Fibroblast of villous mesenchyme (primary cell): ENCODE measurements around the gene IL1F10. TPM values are rescaled to one million over a fixed set of nuclear protein-coding genes. Genes with fewer than 3 reads are reported as not detected.

Experiments
- DNase-seq: peaks from one replicate; pipeline ENCODE4 v3.0.0-alpha.2; 2010; ENCODE audit warnings: low read depth
- H3K4me3 ChIP-seq: 2 replicates; pipeline ENCODE4 v1.5.1; 2011; ENCODE audit warnings: low read depth, mild to moderate bottlenecking, low read length
- CTCF ChIP-seq: IDR thresholded peaks from 2 replicates; pipeline ENCODE4 v1.5.1; 2012; ENCODE audit warnings: low read depth, mild to moderate bottlenecking, low read length; ENCODE audit not compliant: insufficient read depth
- total RNA-seq: library from RNA; depleted of rRNA; stranded (reverse); fragments of >200 nt; gene quantifications from 2 replicates; pipeline ENCODE4 v1.2.3, GENCODE V29; 2012

IL1F10 gene
- total RNA-seq, 1 donor: not detected

DNA sequence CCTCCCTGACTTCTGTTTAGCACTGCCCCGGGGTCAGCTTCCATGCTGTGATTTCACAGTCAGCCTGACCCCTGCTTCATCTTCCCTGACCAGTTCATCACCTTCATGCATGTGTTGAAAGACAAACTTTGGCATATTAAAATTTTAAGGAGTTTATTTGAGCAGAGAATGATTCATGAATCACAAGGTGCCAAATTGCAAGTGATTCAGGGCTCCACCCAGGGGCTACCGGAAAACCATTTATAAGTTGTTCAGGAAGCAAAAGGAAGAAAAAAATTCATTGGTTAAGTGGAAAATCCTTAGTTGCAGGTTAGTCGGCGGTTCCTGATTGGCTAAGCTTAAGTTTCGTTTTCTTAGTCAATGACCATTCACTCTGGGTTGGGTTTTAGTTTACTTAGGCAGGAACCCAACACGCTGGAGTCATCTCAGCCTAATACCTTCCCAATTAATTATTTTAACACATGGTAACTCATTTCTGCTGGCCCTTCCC, 10.6 kb downstream of the IL1F10 start:
- DNase-seq: no peak
- TF ChIP-seq CTCF: no peak
- H3K4me3 ChIP-seq: no peak overlapping the region

DNA sequence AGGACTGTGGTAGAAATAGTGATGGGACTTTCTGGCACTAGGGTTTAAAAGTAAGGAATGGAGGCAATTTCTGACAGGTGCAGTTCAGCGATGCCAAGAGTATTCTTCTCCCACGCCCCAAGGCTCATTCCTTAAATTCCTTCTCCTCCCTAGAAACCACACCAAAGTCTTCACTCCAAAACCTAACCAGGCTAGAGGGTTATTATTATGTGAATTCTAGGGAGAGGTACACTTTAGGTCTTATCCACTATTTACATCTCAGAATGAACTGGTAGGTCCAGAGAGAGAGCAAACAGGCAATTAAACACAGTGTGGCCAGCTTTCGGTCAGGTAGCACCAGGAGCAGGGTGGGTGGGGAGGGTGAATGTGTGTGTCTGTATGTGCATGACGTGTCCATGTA, 11.4 kb downstream of the IL1F10 start:
- no peak for DNase-seq
- no peak overlapping the region for H3K4me3 ChIP-seq
- no peak for TF ChIP-seq CTCF

DNA sequence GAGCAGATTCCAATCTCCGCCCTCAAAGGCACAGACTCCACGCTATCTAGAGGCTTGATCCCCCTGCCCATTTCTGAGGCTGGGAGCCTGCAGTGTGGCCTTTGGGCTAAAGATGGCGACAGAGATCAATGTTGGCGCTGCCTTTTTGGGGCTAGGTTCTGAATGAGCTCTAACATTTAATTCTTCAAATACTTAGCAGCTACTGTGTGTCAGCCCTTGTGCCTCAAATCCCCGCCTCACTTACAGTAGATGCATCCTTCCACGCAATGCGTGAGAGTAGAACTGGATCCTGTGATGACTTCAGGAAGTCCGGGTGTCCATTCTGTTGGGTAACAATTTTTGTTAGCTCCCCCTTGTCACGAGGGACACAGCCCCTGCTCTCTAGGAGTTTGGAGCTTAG, 12.4 kb downstream of the IL1F10 start:
- no peak overlapping the region for H3K4me3 ChIP-seq
- peak; percentile 72 for TF ChIP-seq CTCF
- peak; percentile 6 for DNase-seq

DNA sequence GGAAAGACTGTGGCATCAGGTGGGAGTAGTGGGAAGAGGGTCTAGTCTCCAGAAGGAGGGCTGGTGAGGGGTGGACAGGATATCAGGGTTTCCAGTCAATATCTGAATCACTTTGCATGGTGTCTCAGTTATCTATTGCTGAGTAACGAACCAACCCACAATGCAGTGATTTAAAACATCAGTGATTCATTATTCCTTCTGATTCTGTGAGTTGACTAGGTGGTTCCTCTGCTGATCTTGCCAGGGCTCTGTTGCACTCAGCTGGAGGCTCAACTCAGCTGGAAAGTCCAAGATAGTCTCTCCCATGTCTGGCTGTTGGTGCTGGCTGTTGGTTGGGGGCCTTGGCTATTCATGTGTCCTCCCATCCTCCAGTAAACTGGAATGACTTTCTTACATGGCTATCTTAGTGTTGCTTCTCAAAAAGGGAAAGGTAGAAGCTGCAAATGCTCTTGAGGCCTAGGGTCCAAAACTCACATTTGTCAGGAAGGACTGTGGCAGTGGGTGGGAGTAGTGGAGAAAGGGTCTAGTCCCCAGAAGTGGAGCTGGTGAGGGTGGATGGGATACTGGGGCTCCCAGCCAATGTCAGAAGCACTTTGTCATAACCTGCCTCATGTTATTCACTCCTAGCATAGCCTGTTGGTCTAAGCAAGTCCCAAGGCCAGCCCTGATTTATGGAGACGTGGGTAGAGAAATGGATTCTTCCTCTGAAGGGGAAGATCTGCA, 13.9 kb downstream of the IL1F10 start:
- no peak for DNase-seq
- TF ChIP-seq CTCF: no peak
- no peak overlapping the region for H3K4me3 ChIP-seq

- H3K4me3 ChIP-seq: no peak overlapping the region
- TF ChIP-seq CTCF: no peak
- no peak for DNase-seq
Measured at GRCh38 chr2:113083296-113083695, 15.5 kb downstream of the IL1F10 start.

- no peak overlapping the region for H3K4me3 ChIP-seq
- peak; percentile 40 for TF ChIP-seq CTCF
- DNase-seq: no peak
Measured at GRCh38 chr2:113084249-113085000, 16.7 kb downstream of the IL1F10 start.

- no peak overlapping the region for H3K4me3 ChIP-seq
- TF ChIP-seq CTCF: no peak
- DNase-seq: no peak
Measured at GRCh38 chr2:113085542-113085941, 17.8 kb downstream of the IL1F10 start.
